A549 treated with CpdA at 1 μM for 4 hours (cell line): ENCODE results near the gene PTCD3. TPM values are rescaled to one million over a fixed set of nuclear protein-coding genes. Genes with fewer than 3 reads are reported as not detected.

Experiments used
- total RNA-seq: library from RNA; stranded (reverse); fragments of 200-300 nt; extraction: Qiagen RNA extraction; gene quantifications from 5 replicates; pipeline ENCODE4 v1.2.3, GENCODE V29; 2022; ENCODE audit warnings: low read depth

The PTCD3 gene
- 58.8 to 113 TPM (median 72.6 TPM) in 5 replicates for total RNA-seq

DNA sequence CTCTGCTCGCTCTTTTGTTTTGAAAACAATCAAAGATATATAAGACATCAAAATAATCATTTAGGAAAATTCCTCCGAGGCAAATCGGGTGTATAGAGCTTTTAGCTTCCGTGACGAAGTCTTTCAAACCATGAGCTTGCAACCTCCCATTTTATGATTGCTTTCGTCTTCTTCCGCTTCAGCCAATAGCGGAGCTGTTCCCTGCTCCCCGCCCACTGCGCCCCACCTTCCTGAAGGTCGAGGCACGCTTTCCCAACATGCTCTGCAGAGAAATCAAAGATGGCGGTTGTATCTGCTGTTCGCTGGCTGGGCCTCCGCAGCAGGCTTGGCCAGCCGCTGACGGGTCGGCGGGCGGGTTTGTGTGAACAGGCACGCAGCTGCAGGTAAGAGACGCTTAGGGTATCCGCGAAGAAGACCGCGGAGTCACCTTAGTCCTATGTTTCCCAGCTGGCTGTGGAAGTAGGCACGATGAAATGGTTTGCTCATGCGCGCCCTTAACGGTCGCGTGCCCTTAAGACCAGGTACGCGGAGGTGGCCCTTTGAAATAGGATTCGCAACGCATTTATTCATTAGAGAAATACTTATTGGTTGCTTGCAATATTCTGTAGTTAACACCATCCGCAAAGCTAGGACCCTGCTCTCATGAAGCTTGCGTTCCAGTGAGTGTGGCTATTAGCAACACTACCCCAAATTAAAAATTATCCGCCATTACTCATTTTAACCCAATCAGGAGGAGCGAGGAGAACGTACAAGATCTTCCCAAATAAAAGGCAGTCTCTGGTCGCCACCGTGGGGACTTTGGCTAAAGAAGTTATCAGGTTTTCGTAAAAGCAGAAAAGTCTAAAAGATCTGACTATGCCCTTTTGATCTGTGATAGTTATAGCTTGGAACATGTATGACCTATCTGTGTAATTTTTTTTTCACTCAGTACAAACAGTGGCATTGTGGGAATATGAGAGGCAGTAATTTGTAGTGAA is at the start of gene PTCD3:
Gene PTCD3, plus strand, starts transcription at position 267 of the 977 bp plus-strand sequence. Its CDS starts 13 bp downstream, at position 280.

DNA sequence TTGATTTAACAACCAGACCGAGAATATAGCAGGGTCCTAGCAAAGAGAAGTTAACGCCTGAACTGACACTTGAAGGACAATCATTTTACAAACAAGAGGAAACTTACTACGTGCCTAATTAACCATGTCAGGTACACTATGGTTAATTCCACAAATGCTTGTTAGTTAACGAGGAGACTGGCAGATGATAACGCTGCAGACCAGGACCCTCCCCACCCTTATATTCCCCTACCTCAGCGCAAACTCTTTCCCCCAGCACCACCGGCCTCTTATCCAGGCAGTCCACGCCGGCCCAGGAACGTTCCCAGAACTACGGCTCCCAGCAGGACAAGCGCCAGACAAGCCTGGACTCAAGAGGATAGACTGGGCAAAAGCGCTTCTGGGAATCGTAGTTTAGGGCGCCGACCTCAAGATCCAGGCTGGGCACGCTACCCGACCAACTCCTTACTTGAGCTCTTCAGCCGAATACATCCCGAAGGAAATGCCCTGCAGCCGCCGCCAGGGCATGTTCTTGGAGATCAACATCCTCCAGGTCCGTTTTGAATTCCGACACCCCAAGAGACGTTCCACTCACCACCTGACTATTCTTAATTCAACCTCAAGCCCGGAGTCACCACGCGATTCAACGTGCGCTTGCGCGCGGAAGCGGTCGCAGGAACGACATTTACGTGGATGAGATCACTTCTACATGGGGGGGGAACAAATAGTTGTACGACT is 625 bp upstream of the PTCD3 start, which contains the start of gene POLR1A:
Gene POLR1A, minus strand, starts transcription at position 635 of the 717 bp plus-strand sequence. Its CDS starts 110 bp downstream, at position 525.

Other genes starting within 250 kb of the PTCD3 start
- 32.6 to 39.1 TPM (median 36.1 TPM) in 5 replicates for gene ST3GAL5, start 217.2 kb upstream of the PTCD3 start, total RNA-seq
- gene POLR1A, start 349 bp upstream of the PTCD3 start, total RNA-seq = 21.7 to 27.0 TPM (median 24.9 TPM) in 5 replicates
- 106 to 117 TPM (median 111 TPM) in 5 replicates for gene IMMT, start 89.2 kb downstream of the PTCD3 start, total RNA-seq
- gene MRPL35, start 93.2 kb downstream of the PTCD3 start, total RNA-seq = 73.0 to 108 TPM (median 74.2 TPM) in 5 replicates
- gene REEP1, start 231.4 kb downstream of the PTCD3 start, total RNA-seq = 0.43 to 1.3 TPM (median 0.59 TPM) in 5 replicates